ENCODE measurements around the gene IL1RAPL2.
"Not testable (repeated sequence)": the region's sequence is repeated elsewhere in the genome, so short reads cannot be mapped to it uniquely, and the experiment has no call there.

The IL1RAPL2 gene

GRCh38 chrX:104877504-104877903 lies 311.5 kb downstream of the IL1RAPL2 start:
- no peak for DNase-seq (ENCODE audit: low read depth)
- no peak overlapping the region for H3K4me3 ChIP-seq (ENCODE audit: low read depth, low read length)
- no peak for TF ChIP-seq CTCF (IDR thresholded peaks at IDR 0.05; ENCODE audit: control insufficient read depth, extremely low read depth, insufficient read depth)

- H3K4me3 ChIP-seq (ENCODE audit: low read depth, low read length): no peak overlapping the region
- TF ChIP-seq CTCF (IDR thresholded peaks at IDR 0.05; ENCODE audit: control insufficient read depth, extremely low read depth, insufficient read depth): no peak
- no peak for DNase-seq (ENCODE audit: low read depth)
Measured at GRCh38 chrX:104902070-104902469, 336.1 kb downstream of the IL1RAPL2 start.

GRCh38 chrX:104909694-104910093 lies 343.7 kb downstream of the IL1RAPL2 start:
- not testable (repeated sequence) for H3K4me3 ChIP-seq (ENCODE audit: low read depth, low read length); DNase-seq (ENCODE audit: low read depth)

GRCh38 chrX:104913348-104913747 lies 347.3 kb downstream of the IL1RAPL2 start:
- H3K4me3 ChIP-seq (ENCODE audit: low read depth, low read length): no peak overlapping the region
- DNase-seq (ENCODE audit: low read depth): no peak
- TF ChIP-seq CTCF (IDR thresholded peaks at IDR 0.05; ENCODE audit: control insufficient read depth, extremely low read depth, insufficient read depth): peak; percentile 48

- not testable (repeated sequence) for DNase-seq (ENCODE audit: low read depth); H3K4me3 ChIP-seq (ENCODE audit: low read depth, low read length)
Measured at GRCh38 chrX:104914686-104915085, 348.7 kb downstream of the IL1RAPL2 start.

- DNase-seq (ENCODE audit: low read depth): no peak
- no peak overlapping the region for H3K4me3 ChIP-seq (ENCODE audit: low read depth, low read length)
- TF ChIP-seq CTCF (IDR thresholded peaks at IDR 0.05; ENCODE audit: control insufficient read depth, extremely low read depth, insufficient read depth): no peak
Measured at GRCh38 chrX:104918122-104918521, 352.1 kb downstream of the IL1RAPL2 start.

GRCh38 chrX:104921584-104922205 lies 355.7 kb downstream of the IL1RAPL2 start:
- TF ChIP-seq CTCF (IDR thresholded peaks at IDR 0.05; ENCODE audit: control insufficient read depth, extremely low read depth, insufficient read depth): no peak
- DNase-seq (ENCODE audit: low read depth): no peak
- no peak overlapping the region for H3K4me3 ChIP-seq (ENCODE audit: low read depth, low read length)

GRCh38 chrX:104922206-104922621 lies 356.2 kb downstream of the IL1RAPL2 start:
- DNase-seq (ENCODE audit: low read depth): peak; percentile 30
- no peak overlapping the region for H3K4me3 ChIP-seq (ENCODE audit: low read depth, low read length)
- TF ChIP-seq CTCF (IDR thresholded peaks at IDR 0.05; ENCODE audit: control insufficient read depth, extremely low read depth, insufficient read depth): peak; percentile 98
